PC-9 (cell line): ENCODE measurements around the gene PXDN.
"Not testable (repeated sequence)": the region's sequence is repeated elsewhere in the genome, so short reads cannot be mapped to it uniquely, and the experiment has no call there.

Experiments used
- CTCF ChIP-seq: fragments of 200-600 bp; sonication (generic); conservative IDR thresholded peaks from 2 replicates; pipeline ENCODE4 v1.6.1; 2017; ENCODE audit warnings: mixed run types, antibody characterized with exemption, mild to moderate bottlenecking, moderate library complexity
- EZH2 ChIP-seq: fragments of 200-600 bp; sonication (generic); IDR thresholded peaks from 2 replicates; pipeline ENCODE4 v1.8.0; 2017; ENCODE audit warnings: antibody characterized with exemption, low read depth

GRCh38 chr2:1724351-1724750 is 20.0 kb downstream of the PXDN start:
- not testable (repeated sequence) for TF ChIP-seq CTCF, EZH2
